ENCODE results near the gene TAF10.

Gene TAF10

DNA sequence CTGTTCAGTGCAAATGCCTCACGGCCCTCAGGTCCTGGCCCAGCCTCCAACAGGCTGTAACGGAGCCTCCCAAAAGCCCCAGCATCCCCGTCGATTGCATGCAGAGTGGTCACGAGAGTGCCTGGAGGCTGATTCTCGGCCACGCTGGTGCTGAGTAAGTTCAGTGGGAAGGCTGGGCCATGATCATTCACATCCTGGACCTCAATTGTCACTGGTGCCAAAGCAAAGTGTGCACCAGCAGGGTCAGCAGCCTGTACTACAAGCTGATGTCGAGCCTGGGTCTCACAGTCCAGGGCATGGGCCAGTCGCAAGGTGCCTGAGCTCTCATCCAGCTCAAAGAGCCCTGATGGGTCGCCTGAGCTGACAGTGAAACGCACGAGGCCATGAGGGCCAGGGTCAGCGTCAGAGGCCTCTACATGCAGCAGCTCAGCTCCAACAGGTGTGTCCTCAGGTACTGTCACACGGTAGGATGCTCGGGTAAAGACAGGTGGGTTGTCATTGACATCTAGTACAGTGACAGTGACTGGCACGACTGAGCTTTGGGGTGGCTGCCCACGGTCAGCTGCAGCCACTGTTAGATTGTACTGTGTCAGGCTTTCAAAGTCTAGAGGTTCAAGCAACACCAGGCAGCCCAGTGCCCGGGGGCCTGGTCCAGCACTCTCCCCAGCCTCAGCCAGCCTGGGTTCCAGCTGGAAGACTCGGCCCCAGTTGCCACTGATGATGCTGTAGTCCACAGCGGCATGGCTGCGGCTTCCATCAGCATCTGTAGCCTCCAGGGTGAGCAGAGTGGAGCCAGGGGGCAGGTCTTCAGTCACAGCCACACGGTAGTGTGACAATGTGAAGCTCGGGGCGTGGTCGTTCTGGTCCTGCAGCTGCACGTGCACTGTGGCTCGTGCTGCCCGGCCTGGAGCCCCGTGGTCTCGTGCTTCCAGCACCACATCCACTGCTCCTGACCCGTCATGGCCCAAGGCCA lies 11.7 kb upstream of the TAF10 start:
- no peak for DNase-seq

DNA sequence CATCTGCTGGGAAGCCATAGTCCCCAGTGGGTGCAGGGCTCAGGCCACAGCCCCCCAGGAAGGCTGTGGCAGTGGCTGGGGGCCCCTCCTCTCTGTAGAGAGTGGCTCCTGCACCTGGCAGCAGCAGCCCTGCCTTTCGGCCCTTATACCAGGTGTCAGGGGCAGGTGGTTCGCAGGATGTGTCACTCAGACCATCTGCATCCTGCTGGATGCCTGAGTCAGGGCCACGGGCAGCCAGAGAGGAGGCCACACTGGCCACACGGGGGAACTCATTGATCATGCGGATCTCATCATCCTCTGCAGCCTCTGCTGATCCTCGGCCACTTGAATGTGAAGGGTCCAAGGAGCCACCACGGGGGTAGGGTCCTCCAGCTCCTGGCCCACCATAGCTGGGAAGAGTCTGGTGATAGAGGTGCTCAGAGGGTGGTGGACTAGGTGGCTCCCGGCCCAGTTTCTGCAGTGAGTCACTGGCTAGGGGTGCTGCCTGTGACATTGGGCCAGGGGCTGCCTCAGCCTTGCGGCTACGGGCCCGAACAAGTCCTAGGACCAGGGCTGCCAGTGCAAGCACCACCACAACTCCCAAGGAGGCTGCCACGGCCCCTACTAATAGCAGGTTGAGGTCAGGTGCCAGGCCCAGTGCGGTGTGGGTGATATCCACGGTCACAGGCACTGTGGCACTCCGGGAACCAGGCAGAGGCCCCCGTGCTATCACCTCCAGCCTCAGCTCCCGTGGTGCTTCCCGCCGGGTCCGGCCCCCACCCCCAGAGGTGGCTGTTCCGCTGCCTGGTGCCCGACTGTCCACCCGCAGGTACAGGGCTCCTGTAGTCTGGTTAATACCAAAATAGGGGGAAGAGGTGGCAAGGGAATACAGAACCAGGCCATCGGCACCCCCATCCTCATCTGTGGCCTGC lies 10.5 kb upstream of the TAF10 start:
- no peak for DNase-seq

DNA sequence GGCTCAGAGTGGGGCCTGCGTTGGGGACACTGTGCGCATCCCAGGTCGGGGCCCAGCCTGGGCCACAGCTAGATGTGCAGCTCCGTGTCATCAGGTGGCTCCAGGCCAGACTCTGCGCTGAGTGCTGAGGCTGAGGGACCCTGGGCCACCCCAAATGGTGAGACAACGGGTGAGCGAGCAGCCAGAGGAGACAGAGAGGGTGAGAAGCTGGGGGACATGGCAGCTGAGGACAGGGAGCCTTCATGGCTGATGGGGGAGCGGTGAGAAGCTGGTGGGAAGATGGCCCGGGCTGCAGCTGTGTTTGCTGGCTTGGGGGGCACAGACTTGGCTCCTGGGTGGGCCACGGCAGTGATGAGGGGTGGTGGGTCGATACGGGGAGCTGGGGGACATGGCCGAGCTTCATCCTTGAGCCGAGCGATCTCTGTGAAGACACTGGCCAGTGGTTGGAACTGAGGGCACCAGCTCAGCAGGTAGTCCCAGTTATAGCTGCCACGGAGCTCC lies 9.7 kb upstream of the TAF10 start:
- DNase-seq, result no peak

- DNase-seq, result no peak
Measured at GRCh38 chr11:6620636-6621035, 8.6 kb upstream of the TAF10 start.

DNA sequence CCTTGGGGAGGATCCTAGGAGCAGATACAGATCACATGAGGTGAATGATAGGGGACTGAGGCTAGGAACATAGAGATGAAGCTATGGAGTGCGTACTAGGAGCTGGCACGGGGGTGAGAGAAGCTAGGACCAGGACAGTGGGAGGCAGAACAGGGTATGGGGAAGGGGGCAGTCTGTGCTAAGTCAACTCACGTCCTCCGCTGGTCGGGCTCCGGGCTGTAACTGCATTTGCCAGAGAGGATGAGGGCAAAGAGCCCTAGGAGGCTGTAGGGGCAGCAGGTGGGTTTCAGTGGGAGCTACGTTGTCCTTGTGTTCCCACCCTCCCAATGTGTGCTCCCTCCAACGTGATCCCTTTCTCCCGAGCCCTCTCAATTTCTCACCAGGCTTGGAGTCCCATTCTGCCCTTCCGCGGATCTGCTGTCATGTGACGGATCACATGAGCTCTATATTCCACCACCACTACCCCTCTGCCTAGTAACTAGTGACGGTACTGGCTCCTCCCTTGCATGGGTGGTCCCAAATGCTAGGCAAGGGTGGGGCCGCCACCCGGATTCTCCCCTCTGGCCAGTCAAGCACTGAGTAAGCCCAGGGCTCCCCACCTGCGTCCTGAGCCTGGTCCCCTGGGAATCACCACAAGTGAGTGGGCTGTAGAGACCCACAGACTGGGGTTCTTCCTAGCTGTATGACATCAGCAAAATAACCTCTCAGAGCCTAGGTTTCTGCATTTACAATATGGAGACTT lies 7.2 kb upstream of the TAF10 start, which contains the start of gene TPP1:
TPP1 (minus strand) TSS at position 419 of the 742 bp plus-strand sequence; CDS start at position 397, 22 bp downstream.
- DNase-seq, result peak; percentile 84

DNA sequence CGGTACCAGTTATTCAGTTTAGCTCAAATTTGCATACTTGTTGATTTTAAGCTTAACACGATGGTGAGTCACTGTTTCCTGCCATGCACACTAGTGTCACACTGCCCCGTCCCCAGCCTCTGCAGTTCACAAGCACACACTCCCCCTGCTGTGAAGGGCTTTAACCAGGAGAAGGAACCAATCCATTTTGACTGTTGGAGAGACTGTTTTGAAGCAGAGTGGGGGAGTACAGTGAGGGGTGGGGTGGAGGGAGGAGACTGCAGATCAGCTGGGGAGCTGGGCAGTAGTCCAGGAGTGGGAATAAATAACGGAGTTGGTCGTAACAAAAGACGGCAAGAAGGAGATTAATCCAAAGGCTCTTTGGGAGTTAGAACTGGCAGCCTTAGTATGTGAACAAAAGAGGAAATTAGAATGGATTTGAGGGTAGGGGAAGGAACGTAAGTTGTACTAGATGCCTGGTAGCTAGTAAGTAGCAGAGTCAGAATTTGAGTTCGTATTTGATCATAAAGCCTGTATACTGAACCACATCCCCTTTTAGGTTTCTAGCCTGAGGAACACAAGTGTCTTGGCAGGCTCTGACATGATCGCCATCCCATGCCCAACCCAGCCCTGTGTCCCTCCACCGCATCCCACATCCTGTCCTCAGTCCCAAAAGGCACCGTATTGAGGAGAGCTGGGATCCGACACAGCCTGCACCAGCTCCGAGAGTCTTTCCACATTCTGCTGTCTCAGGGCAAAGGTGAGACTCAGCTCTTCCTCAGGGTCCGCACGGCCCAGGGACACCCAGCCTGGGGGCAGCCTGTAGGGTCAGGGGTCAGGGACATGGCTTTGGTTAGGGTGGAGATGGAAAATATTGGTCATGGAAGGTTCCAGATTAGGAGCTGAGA lies 6.3 kb upstream of the TAF10 start:
- DNase-seq, result peak; percentile 69

- no peak for DNase-seq
Measured at GRCh38 chr11:6617315-6617781, 5.3 kb upstream of the TAF10 start.

- DNase-seq, result no peak
Measured at GRCh38 chr11:6616596-6617250, 4.7 kb upstream of the TAF10 start.

DNA sequence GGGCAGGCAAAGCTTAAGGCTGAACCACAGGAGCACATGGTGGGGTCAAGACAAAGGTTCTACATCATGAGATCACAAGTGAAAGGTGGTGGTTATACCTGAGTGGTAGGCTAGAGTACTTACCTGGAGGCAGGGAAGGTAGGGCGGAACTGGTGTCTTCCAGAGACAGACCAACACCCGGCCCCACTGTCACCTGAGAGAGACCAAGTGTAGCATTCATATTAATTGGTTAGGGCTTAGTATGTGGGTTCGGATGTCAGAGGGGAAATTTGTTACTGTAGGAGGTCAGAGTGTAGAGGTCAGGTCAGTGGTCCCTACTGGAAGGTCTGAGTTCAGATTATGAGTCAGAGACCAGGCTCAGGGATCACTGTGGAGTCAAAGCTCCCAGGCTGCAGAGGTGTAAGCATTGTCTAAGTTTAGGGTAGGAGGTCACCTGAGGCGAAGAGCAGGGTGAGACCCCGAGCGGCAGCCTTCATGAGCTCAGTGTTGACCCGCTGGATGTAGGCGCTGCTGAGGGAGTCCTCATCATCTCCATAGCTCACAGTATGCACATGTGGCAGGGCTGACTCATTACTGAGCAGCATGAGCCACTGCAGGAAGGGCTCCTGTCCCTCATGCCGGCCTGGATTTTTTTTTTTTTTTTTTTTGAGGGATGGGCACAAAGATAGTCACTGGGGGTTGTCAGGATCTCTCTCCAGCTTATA lies 4.0 kb upstream of the TAF10 start:
- no peak for DNase-seq

DNA sequence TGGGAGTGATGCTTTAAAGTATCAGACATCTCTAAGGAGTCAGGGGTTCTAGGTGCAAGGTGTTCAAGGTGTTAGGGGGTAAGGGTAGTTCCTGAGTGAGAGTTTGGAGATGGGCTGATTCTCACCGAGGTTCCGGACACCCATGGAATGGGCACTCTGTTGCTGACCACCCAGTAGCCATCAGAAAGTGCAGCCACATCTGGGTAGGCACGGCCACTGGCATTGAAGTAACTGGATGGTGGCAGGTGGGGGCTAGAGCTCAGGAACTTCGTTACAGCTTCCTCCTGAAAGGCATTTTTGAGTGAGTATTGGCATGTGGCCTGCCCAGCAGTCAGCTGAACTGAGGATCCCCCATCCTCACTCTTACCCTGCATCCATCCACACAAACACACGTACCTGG lies 3.0 kb upstream of the TAF10 start:
- no peak for DNase-seq

DNA sequence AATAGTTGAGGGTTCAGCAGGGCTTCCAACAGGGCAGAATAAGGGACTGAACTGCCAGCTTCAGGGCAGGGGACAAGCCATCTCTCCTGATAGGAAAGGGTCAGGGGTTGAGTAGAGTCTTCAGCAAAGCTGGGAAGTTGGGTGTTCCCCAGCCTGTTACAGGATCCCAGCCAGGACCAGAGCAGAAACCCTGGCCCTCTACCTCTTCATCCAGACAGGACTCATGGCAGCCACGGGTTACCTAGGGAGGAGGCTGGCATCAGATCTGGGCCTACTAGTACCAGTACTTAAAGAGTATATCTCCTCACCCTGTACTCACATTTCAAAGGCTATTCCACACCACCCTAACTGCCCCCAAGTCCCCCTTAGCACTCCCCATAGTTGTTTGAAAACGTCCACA lies 2.4 kb upstream of the TAF10 start:
- no peak for DNase-seq

DNA sequence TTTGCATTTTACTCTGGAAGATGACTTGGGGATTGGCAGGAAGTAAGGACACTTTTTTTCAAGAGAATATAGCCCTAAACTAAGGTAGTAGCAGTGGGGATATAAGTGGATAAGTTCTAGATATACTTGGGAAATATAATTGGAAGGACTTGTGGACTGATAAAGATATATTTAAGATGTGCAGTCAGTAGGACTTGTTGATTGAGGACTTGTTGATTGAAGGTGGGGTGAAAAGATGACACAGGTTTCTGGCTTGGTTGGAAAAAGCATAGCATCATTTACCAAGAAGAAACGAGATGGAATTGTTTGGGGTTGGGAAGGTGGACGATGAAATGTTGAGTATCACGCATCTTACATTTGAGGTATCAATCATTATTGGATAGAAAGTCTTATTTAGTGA lies 1.5 kb upstream of the TAF10 start:
- no peak for DNase-seq

DNA sequence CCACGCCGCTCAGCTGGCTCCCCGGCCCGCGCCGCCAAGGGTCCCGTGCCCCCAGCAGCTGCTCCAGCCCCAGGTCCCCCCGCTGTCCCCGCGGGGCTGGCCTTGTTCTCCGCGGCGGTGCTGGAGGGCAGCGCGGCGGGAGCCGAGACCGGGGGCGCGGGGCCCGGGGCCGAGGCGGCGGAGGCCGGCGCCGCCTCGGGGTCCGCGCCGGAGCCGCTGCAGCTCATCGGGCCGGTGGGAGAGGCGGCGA lies 128 bp downstream of the TAF10 start:
- no peak for DNase-seq

- no peak for DNase-seq
Measured at GRCh38 chr11:6611092-6611962, 689 bp downstream of the TAF10 start.

DNA sequence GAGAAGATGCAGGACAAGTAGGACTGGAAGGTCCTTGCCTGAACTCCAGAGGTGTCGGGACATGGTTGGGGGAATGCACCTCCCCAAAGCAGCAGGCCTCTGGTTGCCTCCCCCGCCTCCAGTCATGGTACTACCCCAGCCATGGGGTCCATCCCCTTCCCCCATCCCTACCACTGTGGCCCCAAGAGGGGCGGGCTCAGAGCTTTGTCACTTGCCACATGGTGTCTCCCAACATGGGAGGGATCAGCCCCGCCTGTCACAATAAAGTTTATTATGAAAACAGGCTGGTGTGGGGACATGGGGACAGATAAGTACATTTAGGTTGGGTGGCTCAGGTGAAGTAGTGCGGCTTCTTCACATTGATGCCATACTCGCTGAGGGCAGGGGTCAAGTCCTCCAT lies 1.4 kb downstream of the TAF10 start:
- DNase-seq, result no peak

GRCh38 chr11:6609502-6610015 lies 2.5 kb downstream of the TAF10 start:
- DNase-seq, result no peak

- DNase-seq, result no peak
Measured at GRCh38 chr11:6608726-6609501, 3.1 kb downstream of the TAF10 start.

- DNase-seq, result no peak
Measured at GRCh38 chr11:6608011-6608410, 4.0 kb downstream of the TAF10 start.

All from stimulated activated naive CD4-positive, alpha-beta T cell treated with Interleukin-2 at 50 U/mL for 16 hours (primary cell).